ENCODE data around the gene DICER1.

GRCh38 chr14:95184413-95184790 lies 27.1 kb upstream of the DICER1 start:
- TF ChIP-seq, protein P1, sequence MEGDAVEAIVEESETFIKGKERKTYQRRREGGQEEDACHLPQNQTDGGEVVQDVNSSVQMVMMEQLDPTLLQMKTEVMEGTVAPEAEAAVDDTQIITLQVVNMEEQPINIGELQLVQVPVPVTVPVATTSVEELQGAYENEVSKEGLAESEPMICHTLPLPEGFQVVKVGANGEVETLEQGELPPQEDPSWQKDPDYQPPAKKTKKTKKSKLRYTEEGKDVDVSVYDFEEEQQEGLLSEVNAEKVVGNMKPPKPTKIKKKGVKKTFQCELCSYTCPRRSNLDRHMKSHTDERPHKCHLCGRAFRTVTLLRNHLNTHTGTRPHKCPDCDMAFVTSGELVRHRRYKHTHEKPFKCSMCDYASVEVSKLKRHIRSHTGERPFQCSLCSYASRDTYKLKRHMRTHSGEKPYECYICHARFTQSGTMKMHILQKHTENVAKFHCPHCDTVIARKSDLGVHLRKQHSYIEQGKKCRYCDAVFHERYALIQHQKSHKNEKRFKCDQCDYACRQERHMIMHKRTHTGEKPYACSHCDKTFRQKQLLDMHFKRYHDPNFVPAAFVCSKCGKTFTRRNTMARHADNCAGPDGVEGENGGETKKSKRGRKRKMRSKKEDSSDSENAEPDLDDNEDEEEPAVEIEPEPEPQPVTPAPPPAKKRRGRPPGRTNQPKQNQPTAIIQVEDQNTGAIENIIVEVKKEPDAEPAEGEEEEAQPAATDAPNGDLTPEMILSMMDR (IDR thresholded peaks at IDR 0.05; ENCODE audit: borderline replicate concordance, extremely low read depth, low read length, poor library complexity, severe bottlenecking): no peak
- TF ChIP-seq EZH2 (IDR thresholded peaks at IDR 0.05; ENCODE audit: borderline replicate concordance, low read depth, low read length, severe bottlenecking): no peak

Measured in DND-41 (cell line).